ENCODE measurements around the gene ANKRD7.

DNA sequence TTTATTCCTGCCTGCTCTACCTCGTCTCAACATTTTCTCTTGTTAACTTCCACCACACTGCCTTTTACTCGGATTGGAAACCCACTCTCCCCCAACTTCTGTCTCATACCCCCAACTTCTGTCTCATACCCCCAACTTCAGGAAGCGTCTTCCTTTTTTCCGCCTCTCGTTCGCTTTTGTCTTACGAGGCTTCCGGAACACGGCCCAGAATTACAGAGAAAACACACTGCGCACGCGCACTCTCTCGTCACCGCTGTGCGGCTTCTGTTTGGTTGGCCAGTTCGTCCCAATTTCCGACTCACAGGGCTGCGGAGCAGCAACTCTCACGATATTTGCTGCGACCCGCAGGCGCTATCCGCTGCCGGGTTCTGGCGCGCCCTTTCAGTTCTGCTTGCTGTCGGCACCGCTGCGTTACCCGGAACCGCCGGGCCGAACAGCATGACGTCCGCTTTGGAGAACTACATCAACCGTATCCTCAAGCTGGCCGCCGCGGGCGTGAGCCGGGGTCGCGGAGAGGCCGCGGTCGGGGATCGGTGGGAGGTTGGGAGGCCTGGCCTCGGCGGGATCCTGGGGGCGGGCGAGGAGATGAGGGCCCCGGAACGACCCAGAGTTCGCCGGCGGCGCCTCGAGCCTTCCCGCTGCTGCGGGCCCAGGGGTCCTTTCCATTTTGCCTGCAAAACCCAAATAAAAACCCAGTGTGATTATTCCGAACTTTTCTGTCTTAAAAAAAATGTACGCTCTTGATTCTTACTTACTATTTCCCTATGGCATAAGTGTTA, 40.5 kb upstream of the ANKRD7 start, which contains the start of gene LSM8:
- no peak for TF ChIP-seq GATA3 (IDR thresholded peaks at IDR 0.05; ENCODE audit: low read depth, low read length)
- no peak for TF ChIP-seq GATA2 (IDR thresholded peaks at IDR 0.05; ENCODE audit: low read depth, low read length)
